ENCODE measurements around the gene ADK.
"Not testable (repeated sequence)": the region's sequence is repeated elsewhere in the genome, so short reads cannot be mapped to it uniquely, and the experiment has no call there.

Gene ADK

DNA sequence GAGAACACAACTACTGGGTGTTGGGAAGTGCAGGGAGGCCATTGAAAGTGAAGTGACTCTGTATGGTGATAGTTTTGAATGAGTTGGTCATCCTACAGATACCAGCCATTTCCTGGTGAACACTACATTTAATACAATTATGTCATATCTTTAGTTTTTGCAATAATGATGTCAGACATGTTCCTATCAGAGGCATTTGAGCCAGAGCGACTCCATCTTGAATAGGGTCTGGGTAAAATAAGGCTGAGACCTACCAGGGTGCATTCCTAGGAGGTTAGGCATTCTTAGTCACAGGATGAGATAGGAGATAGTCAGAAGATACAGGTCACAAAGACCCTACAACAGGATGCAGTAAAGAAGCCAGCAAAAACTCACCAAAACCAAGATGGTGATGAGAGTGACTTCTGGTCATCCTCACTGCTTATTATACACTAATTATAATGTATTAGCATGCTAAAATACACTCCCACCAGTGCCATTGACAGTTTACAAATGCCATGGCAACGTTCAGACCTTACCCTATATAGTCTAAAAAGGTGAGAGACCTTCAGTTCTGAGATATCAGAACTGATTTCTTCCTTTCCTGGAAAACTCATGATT, 28.2 kb downstream of the ADK start:
- DNase-seq (ENCODE audit: low read depth in 2 of 2), result no peak

GRCh38 chr10:74186678-74187077, 35.7 kb downstream of the ADK start:
- no peak for DNase-seq (ENCODE audit: low read depth in 2 of 2)

- no peak for DNase-seq (ENCODE audit: low read depth in 2 of 2)
These were observed 36.2 kb downstream of the ADK start for GRCh38 chr10:74187237-74187636.

DNA sequence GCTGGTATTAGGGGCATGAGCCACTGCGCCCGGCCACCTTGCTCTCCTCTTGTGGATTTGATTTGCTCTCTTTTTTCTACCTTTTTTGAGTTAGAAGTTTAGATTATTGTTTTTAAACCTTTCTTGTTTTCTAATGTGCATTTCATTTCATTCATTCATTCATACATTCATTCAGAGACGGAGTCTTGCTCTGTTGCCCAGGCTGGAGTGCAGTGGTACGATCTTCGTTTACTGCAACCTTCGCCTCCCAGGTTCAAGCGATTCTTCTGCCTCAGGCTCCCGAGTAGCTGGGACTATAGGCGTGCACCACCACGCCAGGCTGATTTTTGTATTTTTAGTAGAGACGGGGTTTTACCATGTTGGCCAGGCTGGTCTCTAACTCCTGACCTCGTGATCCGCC, 37.6 kb downstream of the ADK start:
- not testable (repeated sequence) for DNase-seq (ENCODE audit: low read depth in 2 of 2)

DNA sequence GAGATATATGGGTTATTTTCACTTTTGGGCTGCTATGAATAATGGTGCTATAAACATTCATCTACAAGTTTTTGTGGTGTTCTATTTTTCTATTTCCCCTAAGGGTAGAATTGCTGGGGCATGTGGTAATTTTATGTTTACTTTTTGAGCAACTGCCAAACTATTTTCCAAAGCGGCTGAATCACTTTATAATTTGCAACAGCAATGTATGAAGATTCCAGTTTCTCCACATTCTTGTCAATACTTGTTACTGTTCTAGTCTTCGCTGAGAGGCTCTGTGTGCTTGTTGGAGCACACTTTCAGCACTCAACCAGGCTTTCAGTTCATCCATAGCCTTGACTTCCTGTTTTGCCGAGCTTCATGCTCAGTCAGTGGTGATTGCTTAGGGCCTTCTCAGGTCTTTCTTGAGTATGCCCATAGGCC, 39.0 kb downstream of the ADK start:
- no peak for DNase-seq (ENCODE audit: low read depth in 2 of 2)

DNA sequence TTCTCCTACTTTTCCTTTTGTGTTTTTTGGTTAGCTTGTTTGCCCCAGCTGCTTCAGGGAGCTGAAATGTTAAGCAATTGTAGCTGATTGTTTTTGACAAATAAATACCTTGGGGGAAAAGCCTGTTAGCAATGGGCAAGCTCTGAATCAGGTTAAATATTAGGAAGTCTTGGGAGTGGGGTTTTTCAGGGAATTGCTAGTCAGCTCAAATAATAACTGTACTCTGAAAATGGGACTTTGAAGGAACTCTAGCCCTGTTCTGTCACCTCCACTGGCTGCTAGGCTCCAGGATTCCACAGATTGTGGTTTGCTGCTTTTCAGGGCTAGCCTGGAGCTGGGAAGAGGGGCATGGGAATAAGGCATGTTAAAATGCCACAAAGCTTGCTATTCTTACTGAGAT, 39.5 kb downstream of the ADK start:
- no peak for DNase-seq (ENCODE audit: low read depth in 2 of 2)

- no peak for DNase-seq (ENCODE audit: low read depth in 2 of 2)
These were observed 43.5 kb downstream of the ADK start for GRCh38 chr10:74194545-74194944.

DNA sequence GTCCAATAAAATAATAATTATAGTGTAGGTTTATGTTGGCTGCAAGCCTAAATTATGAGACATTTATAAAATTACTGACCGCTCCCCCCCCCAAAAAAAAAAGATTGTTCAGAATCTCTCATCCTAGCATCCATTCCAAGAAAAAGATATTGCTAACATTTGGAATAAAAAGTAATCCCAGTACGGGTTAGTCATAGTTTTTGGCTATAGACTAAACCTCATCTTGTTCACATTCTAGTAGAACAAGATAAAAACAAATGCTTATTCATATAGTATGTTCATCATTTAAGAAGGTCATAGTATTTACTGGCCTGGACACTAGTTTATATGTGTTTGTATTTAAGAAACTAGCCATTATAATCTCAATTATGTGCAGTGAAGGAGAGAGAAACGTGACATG, 44.0 kb downstream of the ADK start:
- no peak for DNase-seq (ENCODE audit: low read depth in 2 of 2)

- no peak for DNase-seq (ENCODE audit: low read depth in 2 of 2)
These were observed 48.3 kb downstream of the ADK start for GRCh38 chr10:74199315-74199714.

DNA sequence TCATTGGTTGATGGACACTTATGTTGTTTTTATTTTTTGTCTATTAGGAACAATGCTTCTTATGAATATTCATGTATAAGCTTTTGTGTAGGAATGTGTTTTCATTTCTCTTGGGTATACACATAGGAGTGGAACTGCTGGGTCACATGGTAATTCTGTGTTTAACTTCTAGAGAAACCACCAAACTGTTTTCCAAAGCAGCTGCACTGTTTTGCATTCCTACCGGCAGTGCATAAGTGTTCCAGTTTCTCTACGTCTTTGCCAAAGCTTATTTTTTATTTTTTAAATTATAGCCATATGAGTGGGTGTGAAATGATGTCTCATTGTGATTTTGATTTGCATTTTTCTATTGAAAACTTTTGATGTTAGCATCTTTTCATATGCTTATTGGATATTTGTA, 51.3 kb downstream of the ADK start:
- no peak for DNase-seq (ENCODE audit: low read depth in 2 of 2)

GRCh38 chr10:74206746-74207145, 55.7 kb downstream of the ADK start:
- no peak for DNase-seq (ENCODE audit: low read depth in 2 of 2)

GRCh38 chr10:74207691-74208480, 56.9 kb downstream of the ADK start:
- no peak for DNase-seq (ENCODE audit: low read depth in 2 of 2)

- no peak for DNase-seq (ENCODE audit: low read depth in 2 of 2)
These were observed 58.0 kb downstream of the ADK start for GRCh38 chr10:74208997-74209396.

GRCh38 chr10:74213019-74213418, 62.0 kb downstream of the ADK start:
- DNase-seq (ENCODE audit: low read depth in 2 of 2), result no peak

GRCh38 chr10:74213571-74214162, 62.6 kb downstream of the ADK start:
- no peak for DNase-seq (ENCODE audit: low read depth in 2 of 2)

- DNase-seq (ENCODE audit: low read depth in 2 of 2), result not testable (repeated sequence)
These were observed 66.1 kb downstream of the ADK start for GRCh38 chr10:74217110-74217509.

DNA sequence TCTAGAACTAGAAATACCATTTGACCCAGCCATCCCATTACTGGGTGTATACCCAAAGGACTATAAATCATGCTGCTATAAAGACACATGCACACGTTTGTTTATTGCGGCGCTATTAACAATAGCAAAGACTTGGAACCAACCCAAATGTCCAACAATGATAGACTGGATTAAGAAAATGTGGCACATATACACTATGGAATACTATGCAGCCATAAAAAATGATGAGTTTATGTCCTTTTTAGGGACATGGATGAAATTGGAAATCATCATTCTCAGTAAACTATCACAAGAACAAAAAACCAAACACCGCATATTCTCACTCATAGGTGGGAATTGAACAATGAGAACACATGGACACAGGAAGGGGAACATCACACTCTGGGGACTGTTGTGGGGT, 71.4 kb downstream of the ADK start:
- not testable (repeated sequence) for DNase-seq (ENCODE audit: low read depth in 2 of 2)

- no peak for DNase-seq (ENCODE audit: low read depth in 2 of 2)
These were observed 72.9 kb downstream of the ADK start for GRCh38 chr10:74223755-74224529.

- DNase-seq (ENCODE audit: low read depth in 2 of 2), result no peak
These were observed 76.8 kb downstream of the ADK start for GRCh38 chr10:74227697-74228424.

DNA sequence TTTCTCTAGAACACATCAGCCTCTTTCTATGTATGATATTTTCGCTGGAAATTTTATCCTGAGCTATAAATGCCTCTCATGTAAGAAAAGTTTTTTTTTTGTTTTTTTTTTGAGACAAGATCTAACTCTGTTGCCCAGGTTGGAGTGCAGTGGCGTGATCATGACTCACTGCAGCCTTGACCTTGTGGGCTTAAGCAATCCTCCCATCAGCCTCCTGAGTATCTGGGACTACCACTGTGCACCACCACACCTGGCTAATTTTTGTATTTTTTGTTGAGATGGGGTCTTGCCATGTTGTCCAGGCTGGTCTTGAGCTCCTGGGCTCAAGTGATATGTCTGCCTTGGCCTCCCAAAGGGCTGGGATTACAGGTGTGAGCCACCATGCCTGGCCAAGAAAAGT, 80.4 kb downstream of the ADK start:
- no peak for DNase-seq (ENCODE audit: low read depth in 2 of 2)

DNA sequence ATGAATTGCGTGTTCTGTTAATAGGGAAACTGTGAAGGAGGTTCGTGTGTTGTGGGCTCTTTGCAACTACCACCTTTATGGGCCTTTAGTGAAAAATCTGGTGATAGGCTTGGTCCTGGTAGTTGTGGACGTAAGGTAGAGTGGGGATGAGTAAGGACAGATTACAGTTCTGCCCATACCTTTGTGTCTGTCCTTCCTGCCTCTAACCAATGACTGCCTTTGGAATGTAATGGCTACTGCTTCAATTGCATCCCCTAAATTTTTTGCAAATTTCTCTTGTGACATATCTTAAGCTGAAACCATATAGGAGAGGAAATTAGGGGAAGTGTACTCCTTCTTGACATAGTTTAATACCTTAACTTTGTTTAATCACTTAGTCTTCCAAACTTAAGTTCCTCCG, 82.3 kb downstream of the ADK start:
- DNase-seq (ENCODE audit: low read depth in 2 of 2), result no peak

GRCh38 chr10:74234569-74234968, 83.5 kb downstream of the ADK start:
- no peak for DNase-seq (ENCODE audit: low read depth in 2 of 2)
